Skeletal muscle satellite cell (primary cell): ENCODE data around the gene KDM4C.
"Not testable (repeated sequence)": the region's sequence is repeated elsewhere in the genome, so short reads cannot be mapped to it uniquely, and the experiment has no call there.

ENCODE experiments used
- H3K27me3 ChIP-seq: 2 replicates; pipeline ENCODE4 v1.7.0; 2013; ENCODE audit warnings: low read length; ENCODE audit not compliant: control insufficient read depth, insufficient read depth
- H3K36me3 ChIP-seq: 2 replicates; pipeline ENCODE4 v1.7.0; 2013; ENCODE audit warnings: mild to moderate bottlenecking, control low read depth, low read length; ENCODE audit not compliant: insufficient read depth
- H3K4me1 ChIP-seq: 2 replicates; pipeline ENCODE4 v1.7.0; 2013; ENCODE audit warnings: low read length; ENCODE audit not compliant: control insufficient read depth, insufficient read depth
- H3K4me2 ChIP-seq: 2 replicates; pipeline ENCODE4 v1.7.0; 2013; ENCODE audit warnings: mild to moderate bottlenecking, low read length
- H3K4me3 ChIP-seq: 2 replicates; pipeline ENCODE4 v1.7.0; 2013; ENCODE audit warnings: low read length
- H3K9ac ChIP-seq: 2 replicates; pipeline ENCODE4 v1.7.0; 2013; ENCODE audit warnings: mild to moderate bottlenecking, low read depth, low read length, moderate library complexity
- H3K9me3 ChIP-seq: replicated peaks from 2 replicates; pipeline ENCODE4 v1.7.0; 2013; ENCODE audit warnings: mild to moderate bottlenecking, control low read depth, low read length

KDM4C gene

DNA sequence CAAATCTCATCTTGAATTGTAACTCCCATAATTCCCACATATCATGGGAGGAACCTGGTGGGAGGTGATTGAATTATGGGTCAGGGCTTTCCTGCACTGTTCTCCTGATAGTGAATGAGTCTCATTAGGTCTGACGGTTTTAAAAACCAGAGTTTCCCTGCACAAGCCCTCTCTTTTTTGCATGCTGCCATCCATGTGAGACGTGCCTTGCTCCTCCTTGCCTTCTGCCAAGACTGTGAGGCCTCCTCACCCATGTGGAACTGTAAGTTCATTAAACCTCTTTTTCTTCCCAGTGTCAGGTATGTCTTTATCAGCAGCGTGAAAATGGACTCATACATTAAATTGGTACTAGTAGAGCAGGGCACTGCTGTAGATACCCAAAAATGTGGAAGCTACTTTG, 22.4 kb upstream of the KDM4C start:
- Histone ChIP-seq H3K4me1 (no peaks in the 10 kb centered on the region), H3K9me3 (no peaks in the 10 kb centered on the region), H3K4me2 (no peak overlapping the region), H3K36me3 (no peaks in the 10 kb centered on the region), H3K27me3 (no peaks in the 10 kb centered on the region), H3K9ac (no peak overlapping the region), H3K4me3 (no peak overlapping the region)

- Histone ChIP-seq H3K27me3 (no peaks in the 10 kb centered on the region), H3K4me2 (no peak overlapping the region), H3K36me3 (no peaks in the 10 kb centered on the region), H3K4me1 (no peaks in the 10 kb centered on the region), H3K4me3 (no peak overlapping the region), H3K9ac (no peak overlapping the region), H3K9me3 (no peaks in the 10 kb centered on the region)
These were observed 18.6 kb upstream of the KDM4C start for GRCh38 chr9:6739218-6739617.

DNA sequence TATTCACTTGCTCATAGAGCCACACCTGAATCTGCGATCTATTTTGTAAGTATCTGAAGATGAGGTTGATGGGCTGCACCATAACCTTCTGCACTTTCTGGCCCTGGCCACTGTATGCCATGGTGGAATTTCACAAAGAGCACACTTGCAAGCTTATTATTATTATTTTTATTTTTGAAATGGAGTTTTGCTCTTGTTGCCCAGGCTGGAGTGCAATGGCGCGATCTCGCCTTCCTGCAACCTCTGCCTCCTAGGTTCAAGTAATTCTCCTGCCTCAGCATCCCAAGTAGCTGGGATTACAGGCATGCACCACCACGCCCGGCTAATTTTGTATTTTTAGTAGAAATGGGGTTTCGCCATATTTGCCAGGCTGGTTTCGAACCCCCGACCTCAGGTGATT, 8.9 kb upstream of the KDM4C start:
- not testable (repeated sequence) for H3K9me3 ChIP-seq, H3K4me1 ChIP-seq, H3K9ac ChIP-seq

GRCh38 chr9:6754861-6755260, 2.9 kb upstream of the KDM4C start:
- not testable (repeated sequence) for H3K4me3 ChIP-seq, H3K27me3 ChIP-seq, H3K9ac ChIP-seq, H3K4me1 ChIP-seq, H3K36me3 ChIP-seq, H3K4me2 ChIP-seq, H3K9me3 ChIP-seq

More for the DNA sequence above, 8.9 kb upstream of the KDM4C start:
- not testable (repeated sequence) for H3K4me3 ChIP-seq, H3K36me3 ChIP-seq, H3K4me2 ChIP-seq, H3K27me3 ChIP-seq

GRCh38 chr9:6757132-6757455, 679 bp upstream of the KDM4C start:
- Histone ChIP-seq H3K4me3 (peak overlapping the region; percentile 74), H3K36me3 (no peaks in the 10 kb centered on the region), H3K27me3 (no peaks in the 10 kb centered on the region), H3K4me2 (peak overlapping the region; percentile 82), H3K4me1 (peaks cover 4% of the 10 kb centered on the region), H3K9ac (peak overlapping the region; percentile 78), H3K9me3 (no peaks in the 10 kb centered on the region)

GRCh38 chr9:6758248-6758497, 400 bp downstream of the KDM4C start:
- Histone ChIP-seq H3K9ac (peak overlapping the region; percentile 78), H3K4me1 (peaks cover 4% of the 10 kb centered on the region), H3K4me2 (peak overlapping the region; percentile 82)

DNA sequence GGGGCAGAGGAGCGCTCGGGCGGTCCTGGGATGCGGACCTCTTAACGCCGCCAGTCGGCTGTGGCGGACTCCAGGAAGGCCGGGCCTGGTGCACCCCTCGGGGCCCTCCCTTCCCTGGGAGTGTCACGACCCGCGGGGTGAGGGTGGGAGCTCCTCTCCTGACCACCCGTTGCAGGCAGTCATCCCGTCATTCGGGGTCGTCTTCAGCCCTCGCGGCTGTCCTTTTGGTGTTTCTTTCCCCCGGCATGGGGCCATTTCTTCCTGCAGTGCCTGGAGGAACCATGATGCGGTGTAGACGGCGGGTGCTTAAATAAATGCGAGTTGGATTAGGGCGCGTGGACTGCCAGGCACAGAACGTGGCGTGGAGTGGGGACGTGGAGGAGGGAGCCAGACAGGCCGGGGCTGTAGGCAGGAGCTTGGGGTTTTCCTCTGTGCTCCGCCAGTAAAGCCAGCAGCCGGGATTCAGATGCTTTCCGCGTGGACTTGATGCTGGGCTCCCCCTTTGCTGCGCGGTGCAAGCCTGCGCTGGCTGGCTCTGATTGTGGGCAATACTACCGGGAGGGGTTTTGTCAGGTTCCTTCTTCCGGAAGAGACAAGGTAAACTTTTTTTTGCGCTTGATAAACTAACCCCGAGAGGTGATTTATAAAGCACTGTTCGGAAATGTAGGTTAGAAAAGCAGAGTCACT, 868 bp downstream of the KDM4C start:
- Histone ChIP-seq H3K27me3 (no peaks in the 10 kb centered on the region), H3K4me1 (peaks cover 4% of the 10 kb centered on the region), H3K36me3 (no peaks in the 10 kb centered on the region), H3K4me2 (peak overlapping the region; percentile 82), H3K9ac (peak overlapping the region; percentile 78), H3K4me3 (peak overlapping the region; percentile 74), H3K9me3 (no peaks in the 10 kb centered on the region)

More at GRCh38 chr9:6758248-6758497, 400 bp downstream of the KDM4C start:
- Histone ChIP-seq H3K9me3 (no peaks in the 10 kb centered on the region), H3K4me3 (peak overlapping the region; percentile 74), H3K36me3 (no peaks in the 10 kb centered on the region), H3K27me3 (no peaks in the 10 kb centered on the region)

GRCh38 chr9:6759185-6759977, 1.6 kb downstream of the KDM4C start:
- Histone ChIP-seq H3K4me1 (peaks cover 4% of the 10 kb centered on the region), H3K36me3 (no peaks in the 10 kb centered on the region), H3K4me2 (peak overlapping the region; percentile 82), H3K4me3 (peak overlapping the region; percentile 74), H3K9ac (peak overlapping the region; percentile 78), H3K27me3 (no peaks in the 10 kb centered on the region), H3K9me3 (no peaks in the 10 kb centered on the region)

GRCh38 chr9:6761306-6761705, 3.5 kb downstream of the KDM4C start:
- Histone ChIP-seq H3K4me3 (no peak overlapping the region), H3K9ac (no peak overlapping the region), H3K36me3 (no peaks in the 10 kb centered on the region), H3K27me3 (no peaks in the 10 kb centered on the region), H3K4me1 (peaks cover 4% of the 10 kb centered on the region), H3K4me2 (no peak overlapping the region), H3K9me3 (no peaks in the 10 kb centered on the region)

DNA sequence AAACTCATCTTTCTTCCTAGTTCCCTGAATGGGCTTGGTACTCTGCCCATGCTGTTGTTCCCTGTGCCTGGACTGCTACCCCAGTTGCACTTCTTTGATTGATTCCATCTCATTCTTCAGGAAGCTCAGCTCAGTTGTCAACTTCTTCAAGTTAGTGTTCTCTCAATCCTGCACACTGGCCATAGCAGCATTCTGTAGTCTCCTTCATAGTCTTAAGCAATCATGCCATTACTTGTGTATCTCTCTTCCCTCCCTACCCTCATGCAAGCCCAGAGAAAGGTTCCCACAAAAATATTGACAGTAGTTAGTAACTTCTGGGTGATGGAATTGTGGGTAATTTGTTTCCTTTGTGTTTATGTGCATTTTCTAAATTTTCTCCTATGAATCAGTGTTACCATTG, 5.5 kb downstream of the KDM4C start:
- H3K9ac ChIP-seq: no peak overlapping the region
- no peaks in the 10 kb centered on the region for H3K27me3 ChIP-seq
- no peaks in the 10 kb centered on the region for H3K36me3 ChIP-seq
- no peaks in the 10 kb centered on the region for H3K9me3 ChIP-seq
- H3K4me1 ChIP-seq: no peaks in the 10 kb centered on the region
- no peak overlapping the region for H3K4me3 ChIP-seq
- H3K4me2 ChIP-seq: no peak overlapping the region

DNA sequence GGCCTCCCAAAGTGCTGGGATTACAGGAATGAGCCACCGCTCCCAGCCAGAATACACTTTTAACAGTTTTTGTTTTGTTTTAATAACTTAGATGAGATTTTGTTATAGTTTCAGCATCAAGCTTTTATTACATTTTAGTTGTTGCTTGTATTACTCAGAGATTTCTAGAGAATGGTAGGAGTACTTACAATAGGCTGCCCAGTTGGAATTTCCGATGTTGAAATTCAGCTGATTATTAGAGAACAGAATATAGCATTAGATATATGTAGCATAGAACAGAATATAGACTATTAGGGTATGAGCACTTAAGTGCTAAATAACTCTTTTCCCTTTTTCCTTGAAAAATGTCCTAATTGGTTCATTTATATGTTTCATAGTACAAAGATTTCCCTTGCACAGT, 6.2 kb downstream of the KDM4C start:
- Histone ChIP-seq H3K27me3 (no peaks in the 10 kb centered on the region), H3K4me1 (no peaks in the 10 kb centered on the region), H3K9ac (no peak overlapping the region), H3K4me2 (no peak overlapping the region), H3K9me3 (no peaks in the 10 kb centered on the region), H3K4me3 (no peak overlapping the region), H3K36me3 (no peaks in the 10 kb centered on the region)

DNA sequence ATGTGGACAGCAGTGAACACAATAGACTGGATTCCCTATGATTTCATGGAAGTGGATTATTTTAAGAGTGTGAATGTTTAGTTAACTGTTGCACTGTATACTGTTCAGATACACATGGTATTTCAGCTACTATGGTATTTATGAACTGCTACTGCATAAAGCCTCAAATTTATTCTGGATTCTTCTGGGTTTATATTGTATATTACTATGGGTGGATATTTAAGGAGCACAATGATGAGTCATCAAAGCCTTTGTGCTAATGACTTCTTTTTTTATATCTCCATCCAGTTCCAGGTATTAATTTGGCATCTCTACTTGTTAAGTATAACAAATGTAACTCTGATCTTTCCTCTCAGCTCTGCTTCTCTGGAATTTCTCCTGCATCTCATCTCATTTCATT, 6.8 kb downstream of the KDM4C start:
- no peak overlapping the region for H3K9ac ChIP-seq
- H3K9me3 ChIP-seq: no peaks in the 10 kb centered on the region
- H3K4me2 ChIP-seq: no peak overlapping the region
- no peaks in the 10 kb centered on the region for H3K36me3 ChIP-seq
- no peaks in the 10 kb centered on the region for H3K4me1 ChIP-seq
- no peak overlapping the region for H3K4me3 ChIP-seq
- H3K27me3 ChIP-seq: no peaks in the 10 kb centered on the region
